Calu3 (cell line): ENCODE results near the gene SLC50A1. TPM values are rescaled to one million over a fixed set of nuclear protein-coding genes. Genes with fewer than 3 reads are reported as not detected.

ENCODE experiments used
- BruUV-seq: library from RNA; stranded (reverse); fragments of 400-500 nt; replicated peaks from 2 replicates; lab custom pipeline; 2021; lab: Mats Ljungman, UMichigan
- CTCF ChIA-PET: fragments of 300-600 bp; sonication (Branson Sonifier 250); formaldehyde crosslinking; loops from one replicate; lab custom pipeline; 2022; ENCODE audit warnings: antibody characterized with exemption; lab: Charles Lee
- DNase-seq: peaks from one replicate; pipeline ENCODE4 v3.0.0; 2022
- H3K27ac Mint-ChIP-seq: one replicate; pipeline ENCODE4 v1.8.0; 2022; ENCODE audit warnings: mixed read lengths; ENCODE audit not compliant: unreplicated experiment
- H3K27me3 Mint-ChIP-seq: one replicate; pipeline ENCODE4 v1.8.0; 2022; ENCODE audit warnings: mixed read lengths; ENCODE audit not compliant: unreplicated experiment
- H3K36me3 Mint-ChIP-seq: one replicate; pipeline ENCODE4 v1.8.0; 2022; ENCODE audit warnings: mild to moderate bottlenecking, moderate library complexity, mixed read lengths; ENCODE audit not compliant: insufficient read depth, unreplicated experiment
- H3K4me1 Mint-ChIP-seq: one replicate; pipeline ENCODE4 v1.8.0; 2022; ENCODE audit warnings: mild to moderate bottlenecking, low read depth, mixed read lengths; ENCODE audit not compliant: unreplicated experiment
- H3K4me3 Mint-ChIP-seq: one replicate; pipeline ENCODE4 v1.8.0; 2022; ENCODE audit warnings: mild to moderate bottlenecking, low read depth, moderate library complexity, mixed read lengths; ENCODE audit not compliant: unreplicated experiment
- H3K9me3 Mint-ChIP-seq: one replicate; pipeline ENCODE4 v1.8.0; 2022; ENCODE audit warnings: low read depth, mixed read lengths; ENCODE audit not compliant: unreplicated experiment
- intact Hi-C: fragments of 100-400 bp; cut with micrococcal nuclease; formaldehyde crosslinking; loops from one replicate; pipeline ENCODE4 v1.10.0; 2022; ENCODE audit not compliant: unreplicated experiment
- total RNA-seq: library from RNA; stranded (reverse); gene quantifications from 2 replicates; pipeline ENCODE4 v1.2.3, GENCODE V29; 2022
- TF ChIP-seq, protein P1 (sequence below): fragments of 200-600 bp; IDR thresholded peaks from one replicate; pipeline ENCODE4 v1.8.0; 2022; ENCODE audit warnings: antibody characterized with exemption; ENCODE audit not compliant: unreplicated experiment

Gene SLC50A1
- total RNA-seq, 1 experiment from 2014 or later = 68.5 TPM

DNA sequence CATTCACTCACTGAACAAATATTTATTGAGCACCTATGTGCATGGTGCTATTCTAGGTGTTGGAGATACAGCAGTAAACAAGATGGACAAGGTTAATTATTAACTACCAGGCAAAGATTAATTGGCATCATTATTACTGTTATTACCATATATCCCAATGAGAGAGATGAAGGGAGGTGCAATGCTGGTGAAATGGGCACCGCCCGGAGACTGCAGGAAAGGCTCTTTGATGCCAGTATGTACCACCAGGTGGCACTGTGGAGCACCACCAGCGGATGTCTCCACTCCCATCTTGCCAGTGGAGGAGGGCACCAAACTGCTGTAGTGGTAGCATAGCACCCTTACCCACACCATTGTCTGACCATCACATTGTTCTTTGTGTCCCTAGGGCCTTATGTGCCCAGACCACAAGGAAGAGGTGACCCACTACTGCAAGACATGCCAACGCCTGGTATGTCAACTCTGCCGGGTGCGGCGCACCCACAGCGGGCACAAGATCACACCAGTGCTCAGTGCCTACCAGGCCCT, 41.0 kb downstream of the SLC50A1 start:
- no TSS peak for BruUV-seq
- no peaks in the 10 kb centered on the region for H3K9me3 Mint-ChIP-seq
- H3K4me3 Mint-ChIP-seq = no peak overlapping the region
- intact Hi-C loops = loop anchor here (1.0 to 2.0 kb wide), 2 partner anchors 16 to 50 kb away; no protein-coding TSS in a partner anchor
- DNase-seq = peak; percentile 93
- CTCF ChIA-PET = interaction anchor here (1.1 to 3.1 kb wide), 4 partner anchors 9 to 31 kb away, joined by 3 to 20 read pairs (median 8); partner anchors contain the start of gene THBS3
- H3K27ac Mint-ChIP-seq = no peak overlapping the region
- TF ChIP-seq, protein P1, sequence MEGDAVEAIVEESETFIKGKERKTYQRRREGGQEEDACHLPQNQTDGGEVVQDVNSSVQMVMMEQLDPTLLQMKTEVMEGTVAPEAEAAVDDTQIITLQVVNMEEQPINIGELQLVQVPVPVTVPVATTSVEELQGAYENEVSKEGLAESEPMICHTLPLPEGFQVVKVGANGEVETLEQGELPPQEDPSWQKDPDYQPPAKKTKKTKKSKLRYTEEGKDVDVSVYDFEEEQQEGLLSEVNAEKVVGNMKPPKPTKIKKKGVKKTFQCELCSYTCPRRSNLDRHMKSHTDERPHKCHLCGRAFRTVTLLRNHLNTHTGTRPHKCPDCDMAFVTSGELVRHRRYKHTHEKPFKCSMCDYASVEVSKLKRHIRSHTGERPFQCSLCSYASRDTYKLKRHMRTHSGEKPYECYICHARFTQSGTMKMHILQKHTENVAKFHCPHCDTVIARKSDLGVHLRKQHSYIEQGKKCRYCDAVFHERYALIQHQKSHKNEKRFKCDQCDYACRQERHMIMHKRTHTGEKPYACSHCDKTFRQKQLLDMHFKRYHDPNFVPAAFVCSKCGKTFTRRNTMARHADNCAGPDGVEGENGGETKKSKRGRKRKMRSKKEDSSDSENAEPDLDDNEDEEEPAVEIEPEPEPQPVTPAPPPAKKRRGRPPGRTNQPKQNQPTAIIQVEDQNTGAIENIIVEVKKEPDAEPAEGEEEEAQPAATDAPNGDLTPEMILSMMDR = peak; percentile 95
- H3K4me1 Mint-ChIP-seq = peaks cover 46% of the 10 kb centered on the region
- peaks cover 22% of the 10 kb centered on the region for H3K27me3 Mint-ChIP-seq
- peaks cover 24% of the 10 kb centered on the region for H3K36me3 Mint-ChIP-seq

DNA sequence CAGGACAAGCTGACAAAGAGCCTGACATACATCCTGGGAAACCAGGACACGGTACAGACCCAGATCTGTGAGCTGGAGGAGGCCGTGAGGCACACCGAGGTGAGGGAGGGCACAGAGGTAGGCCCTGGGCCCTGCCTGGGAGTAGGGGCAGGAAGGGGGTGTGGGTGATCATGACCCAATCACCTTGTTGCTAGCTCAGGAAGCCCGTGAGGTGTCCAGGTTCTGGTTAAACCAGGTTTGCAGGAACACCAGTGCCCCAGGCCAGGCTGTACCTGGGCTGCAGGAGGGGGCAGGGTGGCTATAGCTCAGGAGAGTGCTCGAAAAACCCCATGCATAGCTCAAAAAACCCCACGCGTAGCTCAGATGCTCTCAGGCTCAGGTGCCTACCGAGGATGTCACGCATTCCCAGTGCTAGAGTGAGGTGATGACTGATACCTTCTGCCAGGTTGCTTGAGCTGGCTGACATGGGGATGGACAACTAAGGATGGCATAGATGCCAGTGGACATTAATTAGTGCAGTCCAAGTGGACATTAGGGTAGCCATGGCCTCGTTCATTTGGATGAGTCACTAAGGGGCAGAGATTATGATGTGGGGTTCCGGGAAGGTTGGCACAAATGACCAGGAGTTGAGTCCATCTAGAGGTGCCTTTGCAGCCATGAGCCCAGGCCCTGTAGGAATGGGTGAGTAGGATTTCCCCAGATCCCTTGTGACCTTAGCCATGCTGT, 41.7 kb downstream of the SLC50A1 start:
- CTCF ChIA-PET = interaction anchor here (0.7 to 2.1 kb wide), 4 partner anchors 8 to 86 kb away, joined by 3 to 11 read pairs (median 4); partner anchors contain the start of gene THBS3
- Mint-ChIP-seq H3K27me3 (peaks cover 29% of the 10 kb centered on the region), H3K4me3 (no peak overlapping the region), H3K36me3 (peaks cover 19% of the 10 kb centered on the region), H3K4me1 (peaks cover 39% of the 10 kb centered on the region), H3K27ac (no peak overlapping the region), H3K9me3 (no peaks in the 10 kb centered on the region)
- intact Hi-C loops = loop anchor here (2.0 kb wide), 1 partner anchor 15 kb away; no protein-coding TSS in a partner anchor
- no peak for DNase-seq
- TF ChIP-seq, protein P1 = no peak
- no TSS peak for BruUV-seq

DNA sequence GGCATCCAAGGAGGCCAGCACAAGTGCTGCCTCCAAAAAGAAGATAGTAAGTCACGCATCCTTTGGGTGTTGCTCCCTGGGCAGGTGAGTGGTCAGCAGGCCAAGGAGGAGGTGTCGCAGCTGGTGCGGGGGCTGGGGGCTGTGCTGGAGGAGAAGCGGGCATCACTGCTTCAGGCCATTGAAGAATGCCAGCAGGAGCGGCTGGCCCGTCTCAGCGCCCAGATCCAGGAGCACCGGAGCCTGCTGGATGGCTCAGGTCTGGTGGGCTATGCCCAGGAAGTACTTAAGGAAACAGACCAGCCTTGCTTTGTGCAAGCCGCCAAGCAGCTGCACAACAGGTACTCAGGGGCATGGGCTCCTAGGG, 42.2 kb downstream of the SLC50A1 start:
- no TSS peak for BruUV-seq
- TF ChIP-seq, protein P1 = no peak
- CTCF ChIA-PET = interaction anchor here (0.7 to 1.9 kb wide), 3 partner anchors 8 to 86 kb away, joined by 3 to 11 read pairs (median 3); no protein-coding TSS in a partner anchor
- Mint-ChIP-seq H3K27me3 (peaks cover 34% of the 10 kb centered on the region), H3K36me3 (peaks cover 13% of the 10 kb centered on the region), H3K4me3 (no peak overlapping the region), H3K9me3 (no peaks in the 10 kb centered on the region), H3K4me1 (peaks cover 35% of the 10 kb centered on the region), H3K27ac (no peak overlapping the region)
- intact Hi-C loops = loop anchor here (2.0 kb wide), 1 partner anchor 15 kb away; no protein-coding TSS in a partner anchor
- DNase-seq = no peak

DNA sequence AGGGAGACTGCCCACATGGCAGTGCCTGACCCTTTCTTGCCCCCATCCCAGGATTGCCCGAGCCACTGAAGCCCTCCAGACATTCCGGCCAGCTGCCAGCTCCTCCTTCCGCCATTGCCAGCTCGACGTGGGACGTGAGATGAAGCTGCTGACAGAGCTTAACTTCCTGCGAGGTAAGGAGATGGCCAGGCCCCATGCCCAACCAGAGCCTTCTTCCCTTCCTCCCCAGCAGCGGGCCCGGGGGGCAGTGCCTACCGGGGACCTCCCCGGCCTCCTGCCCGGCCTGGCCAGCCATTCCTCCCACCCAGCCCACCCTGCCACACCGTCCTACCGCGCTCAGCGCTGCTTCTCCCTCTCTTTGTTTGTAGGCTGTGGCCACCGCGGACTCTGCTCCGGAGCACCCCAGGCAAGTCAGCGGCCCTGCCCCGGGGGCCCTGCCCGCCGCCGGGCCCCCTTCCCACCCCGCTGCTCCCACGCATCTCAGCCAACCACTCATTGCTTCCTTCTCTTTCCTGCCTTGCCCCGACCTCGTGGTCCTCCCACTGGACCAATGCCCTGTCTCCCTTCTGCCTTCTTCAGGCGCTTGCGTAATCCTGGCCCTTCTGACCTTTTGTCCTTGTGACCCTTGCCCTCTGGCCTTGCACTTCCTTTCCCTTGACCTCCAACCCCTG, 42.9 kb downstream of the SLC50A1 start:
- no peak overlapping the region for H3K27ac Mint-ChIP-seq

More for the DNA sequence above, 42.9 kb downstream of the SLC50A1 start:
- no peak for DNase-seq
- no peaks in the 10 kb centered on the region for H3K9me3 Mint-ChIP-seq
- H3K4me3 Mint-ChIP-seq = no peak overlapping the region
- BruUV-seq = no TSS peak
- H3K27me3 Mint-ChIP-seq = peaks cover 38% of the 10 kb centered on the region
- CTCF ChIA-PET = interaction anchor here (1.9 kb wide), 1 partner anchor 15 kb away, joined by 11 read pairs; no protein-coding TSS in a partner anchor
- H3K4me1 Mint-ChIP-seq = peaks cover 29% of the 10 kb centered on the region
- intact Hi-C loops = no loop called here
- peaks cover 7% of the 10 kb centered on the region for H3K36me3 Mint-ChIP-seq
- TF ChIP-seq, protein P1 = no peak
